ENCODE results near the gene DIP2C.
"Not testable (repeated sequence)": the region's sequence is repeated elsewhere in the genome, so short reads cannot be mapped to it uniquely, and the experiment has no call there.

DIP2C gene

GRCh38 chr10:639751-640672 is 49.5 kb downstream of the DIP2C start:
- no peak for DNase-seq (ENCODE audit: low read depth in 3 of 3)

DNA sequence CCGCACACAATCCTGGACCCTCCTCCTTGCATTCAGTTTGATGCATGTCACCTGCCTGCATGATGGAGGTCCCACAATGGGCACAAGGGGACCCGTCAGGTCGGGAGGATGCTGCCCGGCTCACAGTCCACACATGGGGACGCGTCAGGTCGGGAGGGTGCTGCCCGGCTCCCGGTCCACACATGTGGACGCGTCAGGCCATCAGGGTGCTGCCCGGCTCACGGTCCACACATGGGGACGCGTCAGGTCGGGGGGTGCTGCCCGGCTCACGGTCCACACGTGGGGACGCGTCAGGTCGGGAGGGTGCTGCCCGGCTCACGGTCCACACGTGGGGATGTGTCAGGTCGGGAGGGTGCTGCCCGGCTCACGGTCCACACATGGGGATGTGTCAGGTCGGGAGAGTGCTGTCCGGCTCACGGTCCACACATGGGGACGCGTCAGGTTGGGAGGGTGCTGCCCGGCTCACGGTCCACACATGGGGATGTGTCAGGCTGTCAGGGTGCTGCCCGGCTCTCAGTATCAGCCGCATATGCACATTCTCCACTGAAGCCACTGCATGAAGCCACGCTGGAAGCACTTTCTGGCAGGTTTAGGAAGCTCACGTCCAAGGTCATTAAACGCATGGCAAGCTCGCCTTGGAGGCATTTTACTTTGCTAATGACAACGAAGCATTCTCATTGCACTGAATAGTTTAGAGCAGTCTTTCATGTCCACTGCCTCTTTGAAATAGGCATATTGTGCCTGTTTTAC is 50.3 kb downstream of the DIP2C start:
- no peak for DNase-seq (ENCODE audit: low read depth in 3 of 3)

GRCh38 chr10:637771-638195 is 51.7 kb downstream of the DIP2C start:
- no peak for DNase-seq (ENCODE audit: low read depth in 3 of 3)

DNA sequence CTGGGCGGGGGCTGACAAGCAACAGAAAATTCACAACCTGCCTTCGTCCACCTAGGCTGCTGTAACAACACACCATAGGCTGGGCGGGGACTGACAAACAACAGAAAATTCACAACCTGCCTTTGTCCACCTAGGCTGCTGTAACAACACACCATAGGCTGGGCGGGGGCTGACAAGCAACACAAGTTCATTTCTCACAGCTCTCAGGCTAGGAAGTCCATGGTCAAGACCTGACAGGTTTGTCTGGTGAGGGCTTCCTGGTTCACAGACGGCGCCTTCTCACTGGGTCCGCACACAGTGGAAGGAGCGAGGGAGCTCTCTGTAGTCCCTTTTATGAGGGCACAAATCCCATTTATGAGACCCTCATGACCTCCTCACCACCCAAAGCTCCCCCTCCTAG is 52.2 kb downstream of the DIP2C start:
- no peak for DNase-seq (ENCODE audit: low read depth in 3 of 3)

DNA sequence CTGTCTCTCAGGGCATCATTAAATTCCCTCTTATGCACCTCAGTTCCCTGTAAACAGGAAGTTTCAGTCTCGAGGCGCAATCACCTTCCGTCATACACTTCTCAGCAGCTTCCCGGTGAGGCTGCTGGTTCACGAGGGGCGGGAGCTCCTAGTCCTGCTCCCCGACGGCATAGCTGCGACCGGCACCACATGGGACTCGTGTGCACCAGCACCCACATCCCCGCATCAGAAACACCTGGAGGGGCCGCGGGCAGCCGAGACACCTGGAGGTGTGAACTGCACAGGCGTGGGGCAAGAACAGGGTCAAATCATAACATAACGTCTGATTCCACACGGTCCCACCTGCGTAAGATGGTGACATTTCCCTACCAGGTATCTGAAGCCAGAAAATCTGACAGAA is 52.7 kb downstream of the DIP2C start:
- no peak for DNase-seq (ENCODE audit: low read depth in 3 of 3)

DNA sequence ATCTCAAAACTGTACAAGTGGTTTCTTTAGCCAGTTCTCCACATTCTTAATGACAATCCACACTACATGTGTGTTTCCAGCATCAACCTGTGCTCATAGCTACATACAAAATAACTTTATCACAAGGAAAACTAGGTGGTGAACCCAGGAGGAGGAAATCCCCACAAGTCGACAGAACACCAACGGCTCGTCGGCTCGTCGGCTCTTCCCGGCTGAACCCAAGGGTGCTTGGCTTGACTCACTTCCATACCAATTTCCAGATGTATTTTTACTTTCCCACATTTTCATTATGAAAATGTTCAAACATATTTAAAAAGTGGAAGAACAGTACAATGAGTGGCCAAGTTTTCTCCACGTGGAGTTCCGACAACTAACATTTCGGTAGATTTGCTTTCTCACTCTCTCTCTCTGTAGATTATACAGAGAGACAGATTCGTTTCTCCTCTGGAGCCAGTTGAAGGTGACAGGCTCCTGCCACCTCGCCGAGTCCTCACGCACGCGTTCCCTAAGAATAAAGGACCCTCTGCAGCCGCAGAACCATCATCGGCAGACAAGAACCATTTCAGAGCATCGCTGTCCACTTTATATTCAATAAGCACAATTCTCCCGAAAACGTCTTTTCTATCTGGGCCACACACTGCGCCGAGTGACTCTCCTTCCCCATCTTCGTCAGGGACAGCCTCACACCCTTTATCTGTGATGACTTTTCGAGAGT is 53.3 kb downstream of the DIP2C start:
- DNase-seq (ENCODE audit: low read depth in 3 of 3), result no peak

DNA sequence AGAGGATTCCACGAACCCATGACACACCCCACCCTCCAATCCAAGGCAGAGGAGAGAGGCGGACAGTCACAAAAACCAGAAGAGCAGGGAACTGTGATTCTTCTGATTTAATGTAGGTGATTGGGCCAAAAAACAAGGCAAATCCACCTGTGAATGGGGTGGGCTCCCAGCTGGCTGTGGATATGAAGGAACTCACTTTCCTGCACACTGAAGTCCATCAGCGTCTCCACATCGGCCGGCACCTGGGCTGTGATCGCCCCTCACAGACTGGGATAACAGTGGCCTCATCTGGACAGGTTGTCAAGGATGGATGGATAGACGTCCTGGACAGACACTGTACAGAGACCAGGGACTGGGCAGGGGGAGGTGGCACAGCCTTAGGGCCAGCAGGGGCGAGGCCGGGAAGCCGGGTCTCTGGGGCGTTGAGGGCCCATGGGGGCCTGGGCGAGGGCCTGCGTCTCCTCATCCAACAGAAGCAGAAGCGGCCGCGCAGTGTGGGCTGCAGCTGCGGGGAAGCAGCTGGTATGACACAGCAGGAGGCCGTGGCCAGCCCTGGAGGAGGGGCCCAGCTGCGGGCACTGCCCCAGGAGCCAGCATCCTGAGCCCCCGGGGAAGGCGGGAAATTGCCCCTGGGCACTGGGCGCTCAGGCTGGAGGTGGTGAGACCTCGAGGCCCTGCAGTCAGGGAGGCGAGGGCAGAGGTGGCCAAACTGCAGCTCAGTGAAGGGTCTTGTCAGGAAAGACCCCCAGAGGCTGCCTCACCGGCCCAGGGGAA is 54.2 kb downstream of the DIP2C start:
- DNase-seq (ENCODE audit: low read depth in 3 of 3), result no peak

DNA sequence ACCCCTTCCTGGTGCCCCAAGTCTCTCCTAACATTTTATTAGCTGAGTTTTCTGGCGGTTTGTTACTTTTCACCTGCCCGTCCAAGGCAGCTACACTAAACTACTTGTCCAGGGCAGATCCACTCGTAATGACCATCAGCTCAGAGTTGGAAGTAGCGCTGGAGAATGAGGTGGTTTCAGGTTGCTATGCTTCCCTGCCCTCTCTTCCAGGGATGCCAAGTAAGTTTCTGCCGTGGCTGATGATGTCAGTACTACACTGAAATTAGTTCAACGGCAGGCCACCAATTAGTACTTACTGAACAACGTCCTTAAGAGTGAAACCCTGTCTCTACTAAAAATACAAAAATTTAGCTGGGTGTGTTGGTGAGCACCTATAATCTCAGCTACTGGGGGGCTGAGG is 55.2 kb downstream of the DIP2C start:
- no peak for DNase-seq (ENCODE audit: low read depth in 3 of 3)

GRCh38 chr10:633279-634245 is 55.9 kb downstream of the DIP2C start:
- DNase-seq (ENCODE audit: low read depth in 3 of 3), result no peak

GRCh38 chr10:632807-633177 is 56.7 kb downstream of the DIP2C start:
- DNase-seq (ENCODE audit: low read depth in 3 of 3), result not testable (repeated sequence)

GRCh38 chr10:632155-632806 is 57.2 kb downstream of the DIP2C start:
- DNase-seq (ENCODE audit: low read depth in 3 of 3), result not testable (repeated sequence)

DNA sequence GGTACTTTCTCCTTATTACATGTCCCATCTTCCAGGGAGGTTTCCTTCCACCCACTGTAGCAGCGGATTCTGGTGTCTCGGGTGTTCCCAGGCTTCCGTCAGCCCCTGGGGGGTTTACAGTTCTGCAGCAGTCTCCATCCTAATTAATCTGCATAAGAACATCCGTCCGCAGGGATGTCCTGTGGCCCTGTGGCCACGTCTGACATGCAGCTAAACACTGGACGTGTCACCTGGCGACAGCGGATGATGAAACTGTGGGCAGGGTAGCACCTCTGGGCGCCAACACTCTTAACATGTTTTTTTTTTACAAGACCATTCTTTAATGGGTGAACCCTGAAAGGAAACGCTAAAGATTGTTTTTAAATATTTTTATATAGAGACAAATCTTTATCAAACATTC is 58.2 kb downstream of the DIP2C start:
- no peak for DNase-seq (ENCODE audit: low read depth in 3 of 3)

GRCh38 chr10:630581-631073 is 58.8 kb downstream of the DIP2C start:
- no peak for DNase-seq (ENCODE audit: low read depth in 3 of 3)

- DNase-seq (ENCODE audit: low read depth in 3 of 3), result no peak
Measured at GRCh38 chr10:629186-629998, 60.1 kb downstream of the DIP2C start.

- no peak for DNase-seq (ENCODE audit: low read depth in 3 of 3)
Measured at GRCh38 chr10:628386-629045, 61.0 kb downstream of the DIP2C start.

DNA sequence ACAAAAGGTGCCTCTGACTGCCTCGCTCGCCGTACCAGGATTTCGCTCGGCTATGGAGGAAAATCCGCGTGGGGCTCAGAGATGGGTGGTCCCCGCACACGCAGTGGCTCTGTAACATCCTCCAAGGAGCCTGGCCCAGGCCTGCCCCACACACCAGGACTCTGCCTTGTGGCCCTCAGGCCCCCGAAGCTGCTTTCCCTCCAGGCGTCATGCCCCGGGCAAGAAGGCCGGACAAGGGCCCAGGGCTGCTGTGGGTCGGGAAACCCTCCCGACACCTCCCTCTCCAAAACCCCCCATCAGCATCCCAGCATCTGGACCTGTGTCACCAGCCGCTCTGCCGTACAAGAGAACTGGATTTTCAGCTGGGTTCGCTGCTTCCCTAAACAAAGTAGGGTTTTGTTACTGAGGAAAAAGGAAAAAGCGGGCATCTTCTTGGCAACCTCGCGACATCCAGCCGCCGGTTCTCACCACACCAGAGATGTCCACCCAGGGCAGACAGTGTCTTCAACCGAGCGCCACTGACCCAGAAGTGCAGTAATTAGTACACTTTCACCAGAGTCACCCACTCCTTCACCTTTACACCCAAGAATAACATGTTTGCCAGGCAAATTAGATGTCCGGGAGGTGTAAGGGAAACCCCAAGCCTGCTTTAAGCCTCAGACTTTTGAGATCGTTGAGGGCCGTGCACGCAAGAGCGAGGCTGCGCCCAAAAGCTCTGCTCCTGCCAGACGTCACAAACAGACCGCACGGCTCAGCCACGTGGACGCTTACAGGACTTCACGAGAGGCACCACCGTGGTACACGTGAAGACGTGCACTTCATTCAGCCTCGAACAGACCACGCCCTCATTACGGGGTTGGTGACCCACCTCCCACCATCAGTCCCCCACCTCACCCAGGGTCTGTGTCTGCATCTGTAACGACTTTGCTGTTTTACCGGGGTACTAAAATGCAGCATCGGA is 62.2 kb downstream of the DIP2C start:
- DNase-seq (ENCODE audit: low read depth in 3 of 3), result no peak
